COLO668 (cell line): ENCODE measurements around the gene EIF4E1B.

Source experiments
- DNase-seq: peaks from one replicate; lab custom pipeline; 2025; ENCODE audit not compliant: unreplicated experiment; lab: John Stamatoyannopoulos, UW

Gene EIF4E1B

DNA sequence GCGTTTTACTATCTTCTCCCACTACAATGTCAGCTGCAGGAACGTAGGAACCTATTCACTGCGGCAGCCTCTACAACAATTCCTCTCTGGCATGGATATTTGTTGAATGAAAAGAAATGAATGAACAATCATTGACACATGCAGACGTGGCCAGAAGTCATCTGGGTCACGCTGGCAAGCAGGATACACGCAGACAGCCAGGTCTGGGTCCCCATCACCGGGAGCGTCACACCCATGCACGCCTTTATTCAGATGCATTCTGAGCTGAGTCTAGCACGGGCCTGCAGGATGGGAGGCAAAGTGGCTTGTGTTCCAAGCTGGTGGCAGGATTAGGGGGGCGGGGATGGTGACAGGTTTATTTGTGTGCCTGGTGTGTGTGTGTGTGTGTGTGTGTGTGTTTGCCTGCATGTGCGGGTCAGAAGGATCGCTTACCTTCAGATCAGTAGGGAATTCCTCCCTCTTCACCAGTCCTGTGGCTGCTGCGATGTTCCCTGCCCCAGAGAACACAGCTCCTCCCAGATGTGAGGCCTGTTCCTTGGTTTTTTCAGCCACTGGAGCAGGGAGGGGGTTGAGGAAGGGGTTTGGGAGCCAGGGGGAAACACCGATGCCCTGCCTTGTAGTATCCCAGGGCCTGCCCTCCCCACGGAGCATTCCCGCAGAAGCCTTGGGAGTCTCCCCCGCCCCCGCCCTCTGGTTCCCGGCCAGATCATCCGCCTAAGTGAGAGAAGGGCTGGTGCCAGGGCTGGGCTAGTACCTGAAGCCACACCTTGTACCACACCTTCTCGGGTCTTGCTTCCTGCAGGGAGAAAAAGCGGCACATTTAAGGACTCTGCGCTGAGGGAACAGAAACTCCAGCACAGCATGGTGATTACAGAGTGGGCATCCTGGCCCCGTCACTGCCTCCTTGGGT, 4.3 kb upstream of the EIF4E1B start:
- DNase-seq, result no peak

DNA sequence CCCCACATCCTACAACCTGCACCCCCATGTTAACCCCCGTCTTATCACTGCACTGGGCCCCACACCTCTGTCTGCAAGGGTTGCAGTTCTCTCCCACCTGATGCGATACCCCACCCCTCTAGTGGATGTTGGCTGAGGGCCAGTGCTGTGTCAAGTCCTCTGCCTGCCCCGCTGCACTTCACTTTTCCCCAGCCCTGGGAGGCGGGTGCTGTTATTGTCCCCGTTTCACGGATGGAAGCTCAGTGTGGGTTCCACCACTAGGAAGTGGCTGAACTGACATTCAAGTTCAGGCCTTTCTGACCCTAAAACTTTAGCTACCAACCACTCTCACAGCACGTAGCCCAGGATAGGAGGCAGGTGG, 3.6 kb upstream of the EIF4E1B start:
- no peak for DNase-seq

DNA sequence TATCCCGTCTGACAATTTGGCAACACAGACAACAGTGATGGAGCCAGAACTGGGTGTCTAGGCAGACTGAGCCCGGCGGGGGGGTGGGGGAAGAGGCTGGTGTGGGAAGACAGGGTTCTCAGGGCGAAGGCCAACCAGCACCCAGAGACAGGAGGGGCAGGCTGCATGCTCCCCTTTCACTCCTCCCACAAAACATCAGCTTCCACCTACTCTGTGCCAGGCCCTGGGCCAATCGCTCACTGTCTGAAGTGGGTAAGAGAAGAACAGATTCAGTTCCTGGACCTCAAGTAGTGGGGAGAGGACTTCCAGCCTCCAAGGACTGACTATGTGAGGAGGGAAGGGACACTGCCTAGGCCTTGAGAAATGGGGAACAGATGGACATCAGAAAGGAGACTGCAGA, 2.9 kb upstream of the EIF4E1B start:
- DNase-seq, result no peak

DNA sequence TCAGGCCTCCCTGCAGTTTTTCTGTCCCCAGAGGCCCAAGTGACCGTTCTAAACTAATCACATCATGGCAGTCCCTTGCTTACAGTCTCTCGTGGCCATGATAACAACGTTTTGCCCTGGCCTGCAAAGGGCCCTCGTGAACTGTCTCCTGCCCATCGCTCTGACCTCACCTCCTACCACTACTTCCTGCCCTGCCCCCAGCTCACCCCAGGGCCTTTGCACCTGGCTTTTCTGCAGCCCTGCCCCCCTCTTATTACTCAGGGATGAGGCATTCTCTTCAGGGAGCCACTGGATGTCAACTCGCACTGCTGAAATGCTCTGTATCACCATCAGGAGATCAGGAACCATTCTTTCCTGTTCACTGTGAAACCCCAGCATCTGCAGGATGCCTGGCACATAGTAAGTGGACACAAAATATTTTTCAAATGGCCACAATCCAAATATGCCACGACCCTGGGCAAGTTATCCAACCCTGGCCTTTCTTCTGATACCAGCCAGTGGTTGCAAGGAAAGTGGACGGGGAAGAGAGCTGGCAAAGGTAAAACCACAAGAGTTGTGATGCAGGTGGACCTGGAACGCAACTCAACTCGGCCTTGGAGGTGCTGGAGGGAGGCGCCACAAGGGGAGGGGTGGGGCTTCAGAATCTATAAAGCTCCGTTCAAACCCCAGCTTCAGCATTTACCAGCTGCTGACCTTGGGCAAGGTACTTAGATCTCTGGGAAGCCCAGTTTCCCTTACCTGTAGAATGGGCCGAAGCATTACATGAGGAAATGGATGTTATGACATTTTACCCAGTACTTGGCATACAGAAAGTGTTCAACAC, 1.9 kb upstream of the EIF4E1B start:
- peak; percentile 2 for DNase-seq

DNA sequence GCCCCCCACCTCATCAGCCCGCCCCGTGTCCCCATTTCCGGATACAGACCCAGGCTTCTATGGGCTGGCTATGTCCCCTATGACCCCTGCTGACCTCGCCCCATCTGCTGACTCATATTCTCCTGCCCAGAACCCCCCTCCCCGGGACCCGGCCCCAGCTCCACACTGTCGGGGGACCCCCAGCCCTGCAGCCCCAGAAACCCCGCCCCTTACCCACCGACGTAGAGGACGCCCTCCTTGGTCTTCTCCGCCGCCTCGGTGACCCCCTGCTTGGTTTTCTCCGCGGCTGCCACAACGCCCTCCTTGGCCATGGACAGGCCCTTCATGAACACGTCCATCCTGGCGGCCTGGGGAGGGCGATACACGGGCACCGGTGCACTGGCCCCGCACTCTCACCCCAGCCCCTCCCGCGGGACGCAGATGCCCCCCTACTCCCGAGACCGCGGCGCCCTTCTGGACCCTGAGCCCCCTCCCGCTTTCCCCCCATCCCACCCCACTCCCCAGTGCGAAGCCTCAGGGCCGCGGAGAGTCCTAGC, 1.1 kb upstream of the EIF4E1B start:
- DNase-seq, result no peak

DNA sequence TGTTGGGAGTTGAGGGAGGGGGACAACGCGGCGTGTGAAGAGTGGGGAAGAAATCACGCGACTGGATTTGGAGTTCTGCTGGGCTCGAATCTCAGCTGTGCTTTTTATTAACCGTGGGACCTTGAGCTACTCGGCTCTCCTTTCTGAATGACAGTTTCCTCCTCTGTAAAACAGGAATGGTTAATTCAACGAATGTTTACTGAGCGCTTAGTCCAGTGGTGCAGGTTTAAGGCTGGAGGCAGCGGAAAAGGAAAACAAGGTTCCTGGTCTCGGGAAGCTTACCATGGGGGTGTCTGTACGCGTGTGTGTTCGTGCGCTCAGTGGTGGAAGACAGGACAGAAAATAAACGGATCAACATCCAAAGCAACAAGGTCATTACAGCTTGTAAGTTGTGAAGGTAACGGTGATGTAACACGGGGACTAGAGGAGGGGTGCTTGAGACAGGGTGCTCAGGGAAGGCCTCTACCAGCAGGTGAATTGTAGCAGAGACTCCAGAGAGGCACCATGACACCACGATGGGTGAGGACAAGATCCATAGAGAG, 277 bp downstream of the EIF4E1B start:
- DNase-seq, result no peak

DNA sequence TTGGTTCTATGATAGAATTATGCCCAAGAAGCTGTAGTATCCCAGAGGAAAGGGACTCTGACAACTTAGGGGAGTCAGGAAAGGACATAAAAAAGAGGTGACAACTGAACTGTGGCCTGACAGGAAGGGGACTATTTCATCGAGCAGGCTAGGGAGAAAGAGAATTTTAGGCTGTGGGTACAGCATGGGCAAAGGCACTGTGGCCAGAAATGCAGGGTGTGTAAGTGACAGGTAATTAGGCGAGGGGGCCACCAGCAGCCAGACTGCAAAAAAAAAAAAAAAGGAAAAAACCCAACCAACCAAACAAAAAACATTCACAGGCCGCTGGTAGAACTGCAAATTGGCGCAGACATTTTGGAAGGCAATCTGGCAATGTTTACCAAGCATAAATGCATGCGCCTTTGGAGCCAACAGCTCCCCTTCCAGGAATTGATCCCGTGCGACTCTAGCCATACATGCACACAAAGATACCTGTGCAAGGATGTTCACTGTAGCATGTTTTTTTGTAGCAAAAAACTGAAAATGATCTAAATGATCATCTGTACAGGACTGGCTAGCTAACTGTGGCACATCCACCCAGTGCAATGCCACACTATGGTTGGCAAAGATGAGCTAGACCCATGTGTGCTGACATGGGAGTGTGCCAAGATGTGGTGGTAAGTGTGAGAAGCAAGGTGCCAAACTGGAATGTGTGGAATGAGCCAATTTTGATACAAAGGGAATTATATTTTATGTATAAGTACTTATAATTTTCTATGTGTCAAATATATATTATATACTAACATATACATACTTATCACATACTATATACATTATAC, 1.1 kb downstream of the EIF4E1B start:
- no peak for DNase-seq

DNA sequence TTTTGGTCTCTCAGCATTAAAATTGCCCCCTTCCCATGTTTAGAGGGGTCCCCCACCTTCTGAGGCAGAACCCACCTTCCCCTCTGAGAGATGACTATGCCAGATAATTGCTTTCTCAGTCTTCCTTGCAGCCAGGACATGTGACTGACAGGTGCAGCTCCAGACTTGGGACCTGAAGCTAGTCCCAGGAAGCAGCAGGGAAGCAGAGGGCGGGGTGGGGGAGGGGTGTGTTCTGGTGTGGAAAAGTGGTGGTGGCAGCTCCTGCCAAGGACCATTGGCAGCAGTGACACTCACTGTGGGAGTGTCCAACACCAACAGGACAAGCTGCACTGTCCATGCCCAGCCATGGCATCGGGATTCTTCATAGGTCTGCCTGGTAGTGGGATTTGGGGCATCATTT, 2.3 kb downstream of the EIF4E1B start:
- DNase-seq, result peak; percentile 30

DNA sequence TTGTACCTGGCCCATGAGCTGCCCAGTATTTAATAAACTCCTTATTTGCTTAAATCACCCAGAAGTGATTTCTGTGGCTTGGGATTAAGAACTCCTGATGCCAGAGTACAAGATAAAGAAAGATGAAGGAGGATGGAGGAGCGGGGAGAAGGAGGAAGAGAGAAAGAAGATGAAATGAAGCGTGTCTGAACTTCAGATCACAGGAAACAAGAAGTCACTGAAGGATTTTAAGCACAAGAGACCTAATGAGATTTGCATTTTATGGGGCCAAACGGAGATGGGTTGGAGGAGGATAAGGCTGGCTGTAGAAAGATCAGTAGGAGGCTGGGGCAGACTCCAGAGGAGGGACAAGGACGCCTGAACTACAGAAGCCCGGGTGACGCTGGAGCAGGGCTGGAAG, 3.1 kb downstream of the EIF4E1B start:
- no peak for DNase-seq

DNA sequence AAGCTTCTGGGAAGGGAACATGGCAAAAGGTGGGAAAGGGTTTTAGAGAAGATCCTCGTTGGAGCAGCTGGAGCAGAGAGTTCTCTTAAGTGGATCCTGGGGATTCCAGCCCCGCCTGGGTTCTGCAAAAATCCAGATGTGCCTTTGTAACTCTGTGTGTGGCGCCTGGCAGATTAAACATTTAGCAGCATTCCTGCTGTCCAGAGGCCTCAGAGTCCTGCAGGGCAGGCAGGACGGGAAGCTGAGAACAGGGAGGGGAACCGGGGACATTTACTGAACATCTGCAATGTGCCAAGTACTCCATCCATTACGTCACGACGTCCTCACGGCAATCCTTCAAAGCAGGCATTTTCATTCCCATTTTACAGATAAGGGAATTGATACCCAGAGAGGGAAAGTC, 6.0 kb downstream of the EIF4E1B start:
- no peak for DNase-seq

DNA sequence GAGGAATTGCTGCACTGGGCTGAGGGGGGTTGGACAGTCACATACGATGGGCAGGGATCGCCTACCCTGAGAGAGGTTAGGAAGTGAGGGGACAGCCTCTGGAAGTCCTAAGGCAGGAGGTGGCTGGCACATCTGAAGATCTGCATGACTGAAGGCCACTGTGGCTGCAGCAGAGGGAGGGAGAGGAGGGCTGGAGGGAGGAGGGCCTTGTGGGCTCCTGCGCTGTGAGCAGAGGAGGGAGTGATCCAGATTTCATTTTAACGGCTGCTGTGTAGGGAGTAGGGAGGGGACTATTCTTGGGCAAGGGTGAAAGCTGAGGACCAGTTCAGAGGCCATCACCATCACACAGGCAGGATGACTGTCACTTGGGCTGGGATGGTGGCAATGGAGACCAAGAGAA, 7.1 kb downstream of the EIF4E1B start:
- DNase-seq, result no peak

DNA sequence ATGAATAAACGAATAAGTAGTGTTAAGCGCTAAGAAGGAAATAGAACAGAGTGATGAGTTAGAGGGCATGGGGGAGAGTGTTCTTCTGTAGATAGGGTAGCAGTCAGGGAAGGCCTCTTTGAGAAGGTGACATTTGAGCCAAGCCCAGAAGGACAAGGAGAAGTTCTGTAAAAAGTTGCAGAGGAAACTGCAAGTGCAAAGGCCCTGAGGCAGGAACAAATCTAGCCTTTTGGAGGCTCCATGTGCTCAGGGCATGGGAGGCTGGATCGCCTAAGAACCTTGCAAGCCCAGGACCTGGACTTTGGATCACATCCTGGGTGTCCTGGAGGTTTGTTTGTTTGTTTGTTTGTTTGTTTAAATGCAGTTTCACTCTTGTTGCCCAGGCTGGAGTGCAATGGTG, 8.0 kb downstream of the EIF4E1B start:
- no peak for DNase-seq

DNA sequence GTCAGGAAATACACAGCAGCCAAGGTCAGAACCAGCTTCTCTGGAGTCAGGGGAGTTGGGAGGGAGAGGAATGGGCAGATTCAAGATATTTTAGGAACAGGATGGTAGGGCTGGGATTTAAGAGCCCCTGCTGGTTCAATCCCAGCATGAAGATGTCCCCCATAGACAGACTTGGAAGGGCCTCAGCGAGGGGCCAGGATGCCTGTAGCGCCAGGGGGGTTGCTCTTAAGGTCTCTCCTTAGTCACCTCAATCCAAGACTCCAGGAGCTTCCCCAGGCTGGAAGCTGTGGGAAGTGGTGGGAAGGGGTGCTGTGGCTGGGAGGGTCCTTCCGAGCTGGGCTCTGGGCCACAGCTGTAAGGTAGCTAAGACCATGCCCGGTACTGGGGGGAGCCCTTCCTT, 8.7 kb downstream of the EIF4E1B start:
- DNase-seq, result no peak

DNA sequence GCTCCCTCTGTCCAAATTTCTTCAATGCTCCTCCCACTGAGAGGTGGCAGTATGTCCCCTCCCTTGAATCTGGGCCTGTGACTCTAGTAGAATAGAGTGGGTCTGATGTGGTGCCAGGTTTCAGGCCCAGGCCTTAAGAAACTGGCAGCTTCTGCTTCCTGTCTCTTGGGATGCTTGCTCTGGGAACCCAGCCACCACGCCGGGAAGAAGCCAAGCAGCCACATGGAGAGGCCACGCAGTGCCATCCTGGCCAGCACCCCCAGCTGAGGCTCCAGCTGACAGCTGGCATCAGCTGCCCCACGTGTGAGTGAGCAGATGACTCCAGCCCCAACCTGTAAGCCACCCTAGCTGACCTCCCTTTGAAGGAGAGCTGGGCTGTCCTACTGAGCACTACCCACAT, 9.5 kb downstream of the EIF4E1B start:
- no peak for DNase-seq

DNA sequence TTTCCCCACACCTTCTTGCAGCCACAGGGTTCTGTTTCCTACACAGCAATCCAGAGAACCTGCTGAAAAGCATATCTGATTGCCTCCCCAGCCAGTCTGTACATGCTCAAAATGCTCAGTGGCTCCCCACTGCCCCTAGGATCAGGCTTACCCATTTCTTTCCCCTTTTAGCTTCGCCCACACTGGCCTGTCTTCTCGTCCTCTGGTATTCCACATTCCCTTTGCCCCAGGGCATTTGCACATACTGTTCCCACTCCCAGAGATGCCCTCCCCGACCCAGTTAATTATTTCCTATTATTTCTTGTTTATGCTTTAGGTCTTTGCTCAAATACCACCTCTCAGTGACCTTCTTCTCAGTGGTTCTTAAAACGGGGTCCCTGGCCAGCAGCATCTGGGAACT, 10.1 kb downstream of the EIF4E1B start:
- no peak for DNase-seq

DNA sequence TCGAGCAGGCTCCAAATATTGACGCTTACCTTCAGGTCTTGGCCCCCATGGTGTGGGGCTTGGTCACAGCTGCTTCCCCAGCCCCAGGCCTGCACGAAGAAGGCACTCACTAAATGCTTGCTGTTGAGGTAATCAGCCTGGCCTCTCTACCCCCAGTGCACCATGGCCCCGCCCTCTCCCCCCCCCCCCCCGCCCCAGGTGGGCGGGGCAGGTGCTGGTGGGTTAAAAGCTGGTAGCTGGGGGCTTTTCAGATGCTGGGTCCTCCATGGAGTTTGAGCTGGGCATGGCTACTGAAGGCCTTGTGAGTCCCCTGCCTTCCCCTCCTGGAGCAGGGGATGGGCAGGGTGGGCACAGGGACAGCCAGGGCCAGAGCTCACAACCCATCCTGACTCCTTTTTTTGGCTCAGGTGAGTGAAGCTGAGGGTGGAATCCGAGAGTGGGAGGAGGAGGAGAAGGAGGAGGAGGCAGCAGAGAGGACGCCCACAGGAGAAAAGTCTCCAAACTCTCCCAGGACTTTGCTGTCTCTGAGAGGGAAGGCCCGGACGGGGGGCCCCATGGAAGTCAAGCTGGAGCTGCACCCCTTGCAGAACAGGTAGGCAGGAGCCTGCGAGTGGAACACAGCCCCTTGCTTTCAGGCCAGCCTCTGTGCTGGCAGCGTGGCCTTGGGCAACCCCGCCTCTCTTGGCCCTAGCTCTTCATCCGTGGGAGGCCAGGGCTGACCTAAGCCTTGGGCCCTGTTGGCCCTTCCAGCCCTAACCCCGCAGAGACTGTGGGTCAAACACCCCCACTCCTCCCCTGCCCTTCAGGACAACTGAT, 12.4 kb downstream of the EIF4E1B start:
- no peak for DNase-seq

DNA sequence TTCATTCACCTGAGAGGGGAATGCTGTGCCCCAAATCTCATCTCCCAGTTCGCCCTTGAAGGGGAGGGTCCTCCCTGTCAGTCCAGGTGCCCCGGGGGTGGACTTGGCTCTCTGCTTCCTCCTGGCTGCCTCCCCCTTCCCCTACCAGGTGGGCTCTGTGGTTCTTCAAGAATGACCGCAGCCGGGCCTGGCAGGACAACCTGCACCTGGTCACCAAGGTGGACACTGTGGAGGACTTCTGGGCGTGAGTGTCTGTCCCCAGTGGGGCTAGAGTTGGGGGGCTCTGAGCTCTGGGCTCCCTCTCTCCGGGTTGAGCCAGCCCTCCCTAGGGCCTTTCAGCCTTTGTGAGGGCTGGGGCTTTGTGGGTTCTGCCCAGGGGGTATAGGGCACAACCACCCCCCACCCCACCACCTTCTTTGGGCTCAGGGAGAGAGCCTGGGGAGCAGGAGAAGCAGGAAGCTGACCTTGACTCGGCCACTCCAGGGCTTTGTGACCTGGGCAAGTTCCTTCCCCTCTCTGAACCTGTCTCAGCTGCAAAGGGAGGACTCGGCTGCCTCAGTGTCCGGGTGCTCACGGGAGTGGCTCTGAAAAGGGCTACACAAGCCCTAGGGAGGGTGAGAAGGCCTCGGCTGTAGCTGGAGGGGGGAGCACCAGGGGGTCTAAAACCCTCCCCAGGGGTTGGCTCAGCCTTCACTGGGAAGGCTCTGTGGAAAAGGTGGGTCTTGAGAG, 13.2 kb downstream of the EIF4E1B start:
- no peak for DNase-seq

DNA sequence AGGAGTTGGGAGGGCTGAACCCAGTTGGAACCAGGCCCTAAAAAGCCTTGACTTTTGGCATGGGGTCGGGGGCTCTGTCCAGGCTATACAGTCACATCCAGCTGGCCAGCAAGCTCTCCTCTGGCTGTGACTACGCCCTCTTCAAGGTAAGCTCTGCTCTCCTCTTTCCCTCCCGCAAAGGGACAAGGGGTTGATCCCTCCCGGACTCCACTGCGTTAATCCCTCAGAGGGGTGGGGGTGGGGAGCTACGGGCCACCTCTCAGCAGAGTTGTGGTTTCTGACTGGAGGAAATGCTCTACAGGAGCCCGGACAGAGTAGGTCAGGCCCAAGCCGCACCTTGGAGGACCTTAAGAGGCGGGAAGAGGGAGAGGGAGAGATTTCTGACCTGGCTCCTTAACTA, 13.8 kb downstream of the EIF4E1B start:
- no peak for DNase-seq

DNA sequence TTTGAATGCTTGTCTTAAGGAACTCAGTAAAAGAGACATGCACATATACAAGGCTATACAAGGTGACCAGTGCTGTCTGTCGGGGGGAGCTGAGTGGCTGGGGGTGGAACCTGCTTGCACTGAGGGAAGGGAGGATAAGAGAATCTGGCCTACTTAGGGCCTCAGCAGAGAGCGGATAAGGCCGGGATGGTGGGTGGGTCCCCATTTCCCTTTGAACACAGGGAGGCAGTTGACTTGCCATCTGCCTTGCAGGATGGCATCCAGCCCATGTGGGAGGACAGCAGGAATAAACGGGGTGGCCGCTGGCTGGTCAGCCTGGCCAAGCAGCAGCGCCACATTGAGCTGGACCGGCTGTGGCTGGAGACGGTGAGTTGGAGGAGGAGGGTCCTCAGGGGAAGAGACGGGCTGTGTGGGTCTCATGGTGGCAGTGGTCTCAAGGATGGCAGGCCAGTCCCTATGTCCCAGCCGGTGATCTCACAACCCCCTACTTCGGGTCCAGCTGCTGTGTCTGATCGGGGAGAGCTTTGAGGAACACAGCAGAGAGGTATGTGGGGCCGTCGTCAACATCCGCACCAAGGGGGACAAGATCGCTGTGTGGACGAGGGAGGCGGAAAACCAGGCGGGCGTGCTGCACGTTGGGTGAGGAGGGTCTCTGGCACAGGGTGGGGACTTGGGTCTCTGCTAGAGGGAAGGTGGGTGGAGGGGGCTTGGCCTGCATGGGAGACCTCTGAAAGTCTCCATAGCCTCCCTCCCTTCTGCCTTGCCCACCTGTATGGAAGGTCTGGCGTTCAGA, 14.6 kb downstream of the EIF4E1B start:
- DNase-seq, result no peak
